M059J (cell line): ENCODE data around the gene GRM4. TPM values are rescaled to one million over a fixed set of nuclear protein-coding genes. Genes with fewer than 3 reads are reported as not detected.
"Not testable (repeated sequence)": the region's sequence is repeated elsewhere in the genome, so short reads cannot be mapped to it uniquely, and the experiment has no call there.

Source experiments
- DNase-seq: peaks from one replicate; pipeline ENCODE4 v3.0.0-alpha.2; 2012; ENCODE audit warnings: low read depth
- total RNA-seq: library from RNA; depleted of rRNA; stranded (reverse); fragments of >200 nt; shearing (Covaris generic); gene quantifications from 2 replicates; pipeline ENCODE4 v1.2.3, GENCODE V29; 2014

Gene GRM4
- total RNA-seq, 1 experiment from 2014 or later = not detected

- DNase-seq = no peak
These were observed 123.0 kb downstream of the GRM4 start for GRCh38 chr6:34022873-34023255.

GRCh38 chr6:34022250-34022872 is 123.5 kb downstream of the GRM4 start:
- no peak for DNase-seq

GRCh38 chr6:34021554-34022190 is 124.2 kb downstream of the GRM4 start:
- no peak for DNase-seq

- DNase-seq = no peak
These were observed 124.9 kb downstream of the GRM4 start for GRCh38 chr6:34020807-34021553.

GRCh38 chr6:34020278-34020677 is 125.6 kb downstream of the GRM4 start:
- no peak for DNase-seq

- DNase-seq = no peak
These were observed 126.8 kb downstream of the GRM4 start for GRCh38 chr6:34018961-34019606.

- no peak for DNase-seq
These were observed 127.9 kb downstream of the GRM4 start for GRCh38 chr6:34018026-34018425.

GRCh38 chr6:34017106-34017805 is 128.6 kb downstream of the GRM4 start:
- DNase-seq = no peak

- DNase-seq = not testable (repeated sequence)
These were observed 129.3 kb downstream of the GRM4 start for GRCh38 chr6:34016573-34016972.

- DNase-seq = peak; percentile 20
These were observed 130.3 kb downstream of the GRM4 start for GRCh38 chr6:34015586-34015985.

- no peak for DNase-seq
These were observed 134.6 kb downstream of the GRM4 start for GRCh38 chr6:34011264-34011663.

- no peak for DNase-seq
These were observed 139.9 kb downstream of the GRM4 start for GRCh38 chr6:34005901-34006531.

- no peak for DNase-seq
These were observed 141.2 kb downstream of the GRM4 start for GRCh38 chr6:34004706-34005105.

GRCh38 chr6:34003962-34004361 is 141.9 kb downstream of the GRM4 start:
- DNase-seq = no peak

- no peak for DNase-seq
These were observed 143.9 kb downstream of the GRM4 start for GRCh38 chr6:34001706-34002621.

GRCh38 chr6:34000281-34000680 is 145.6 kb downstream of the GRM4 start:
- no peak for DNase-seq

- no peak for DNase-seq
These were observed 146.3 kb downstream of the GRM4 start for GRCh38 chr6:33999567-33999966.

GRCh38 chr6:33998660-33999059 is 147.2 kb downstream of the GRM4 start:
- DNase-seq = no peak

GRCh38 chr6:33997265-33997664 is 148.6 kb downstream of the GRM4 start:
- DNase-seq = no peak

- no peak for DNase-seq
These were observed 149.8 kb downstream of the GRM4 start for GRCh38 chr6:33996120-33996475.
